ENCODE results near the gene CORO2B.

CORO2B gene

DNA sequence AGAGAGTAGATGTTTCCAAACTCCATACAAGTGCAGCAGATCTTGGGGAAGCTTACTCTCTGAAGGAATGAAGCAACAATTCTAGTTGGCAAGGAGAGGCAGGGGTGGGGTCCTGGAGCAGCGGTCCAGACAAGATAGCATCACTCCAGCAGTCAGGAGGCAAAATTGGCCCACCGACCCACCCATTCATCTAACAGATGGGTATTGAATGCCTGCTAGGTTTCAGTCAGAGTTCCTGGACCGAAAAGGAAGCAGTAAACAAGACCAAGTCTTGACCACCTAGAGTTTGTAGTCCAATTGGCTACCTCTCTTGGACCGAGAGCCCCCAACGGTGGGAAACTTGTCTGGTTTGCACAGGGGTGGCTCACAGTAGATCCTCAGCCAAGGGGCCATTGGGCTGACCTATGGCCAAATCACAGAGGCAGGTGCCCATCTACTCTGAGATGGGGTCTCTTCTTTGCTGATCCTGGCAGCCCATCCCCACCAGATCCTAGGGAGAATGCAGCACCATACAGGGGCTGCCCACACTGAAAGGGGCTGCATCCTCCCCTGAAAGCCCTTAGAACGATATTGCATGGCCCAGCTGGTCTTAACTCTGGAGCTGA lies 74.3 kb downstream of the CORO2B start:
- no peak for DNase-seq

DNA sequence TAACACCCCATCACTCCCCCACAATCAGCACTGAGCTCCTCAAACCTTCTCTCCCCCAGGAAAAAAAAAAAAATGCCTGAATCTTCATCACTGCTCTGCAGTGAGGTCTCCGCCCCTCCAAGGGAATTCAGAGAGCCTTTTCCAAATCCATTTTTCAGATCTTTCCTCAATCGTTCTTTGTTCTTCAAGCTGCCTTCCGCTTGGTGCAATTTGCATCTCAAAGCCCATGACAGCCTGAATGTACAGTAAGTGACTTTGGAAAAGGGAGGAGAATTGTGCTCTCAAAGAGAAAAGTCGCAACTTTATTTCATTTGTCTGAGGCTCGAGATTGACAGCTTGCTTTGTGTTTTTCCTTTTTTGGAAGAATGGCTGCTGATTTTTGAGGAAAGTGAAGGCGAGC lies 75.0 kb downstream of the CORO2B start:
- no peak for DNase-seq

DNA sequence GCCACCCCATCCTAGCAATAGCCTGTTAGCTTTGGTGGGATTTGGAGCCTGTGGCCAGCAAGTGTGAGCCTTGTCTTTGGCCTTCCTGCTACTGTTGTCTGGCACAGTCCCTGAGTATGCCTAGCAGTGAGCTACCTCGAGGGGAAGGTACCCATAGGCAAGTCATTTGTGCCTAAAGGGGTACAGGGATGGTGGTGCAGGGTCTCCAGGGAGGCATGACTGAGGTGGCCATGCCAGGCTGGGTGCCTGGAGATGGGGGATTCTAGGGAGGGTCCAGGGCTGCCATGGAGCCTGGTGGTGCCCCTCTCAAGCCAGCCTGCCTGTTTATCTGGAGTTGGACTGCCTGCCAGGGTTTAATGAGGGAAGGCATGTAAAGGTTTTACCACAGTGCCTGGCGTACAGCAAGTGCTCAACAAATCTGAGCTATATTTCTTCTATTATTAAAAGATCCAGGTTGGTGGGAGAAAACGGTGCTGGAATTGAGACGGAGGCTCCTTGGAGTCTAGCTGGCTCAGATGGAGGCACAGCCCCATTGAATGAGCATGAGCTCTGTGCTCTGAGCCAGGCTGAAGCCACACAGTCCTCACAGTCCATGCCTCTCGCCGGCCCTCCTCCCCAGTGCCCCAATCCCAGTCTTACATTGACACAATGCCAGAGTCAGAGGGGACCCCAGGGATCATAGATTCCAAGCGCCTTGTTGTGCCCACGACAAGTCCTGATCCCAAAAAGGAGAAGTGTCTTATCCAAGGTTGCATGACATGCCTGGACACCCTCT lies 76.2 kb downstream of the CORO2B start:
- DNase-seq, result no peak

DNA sequence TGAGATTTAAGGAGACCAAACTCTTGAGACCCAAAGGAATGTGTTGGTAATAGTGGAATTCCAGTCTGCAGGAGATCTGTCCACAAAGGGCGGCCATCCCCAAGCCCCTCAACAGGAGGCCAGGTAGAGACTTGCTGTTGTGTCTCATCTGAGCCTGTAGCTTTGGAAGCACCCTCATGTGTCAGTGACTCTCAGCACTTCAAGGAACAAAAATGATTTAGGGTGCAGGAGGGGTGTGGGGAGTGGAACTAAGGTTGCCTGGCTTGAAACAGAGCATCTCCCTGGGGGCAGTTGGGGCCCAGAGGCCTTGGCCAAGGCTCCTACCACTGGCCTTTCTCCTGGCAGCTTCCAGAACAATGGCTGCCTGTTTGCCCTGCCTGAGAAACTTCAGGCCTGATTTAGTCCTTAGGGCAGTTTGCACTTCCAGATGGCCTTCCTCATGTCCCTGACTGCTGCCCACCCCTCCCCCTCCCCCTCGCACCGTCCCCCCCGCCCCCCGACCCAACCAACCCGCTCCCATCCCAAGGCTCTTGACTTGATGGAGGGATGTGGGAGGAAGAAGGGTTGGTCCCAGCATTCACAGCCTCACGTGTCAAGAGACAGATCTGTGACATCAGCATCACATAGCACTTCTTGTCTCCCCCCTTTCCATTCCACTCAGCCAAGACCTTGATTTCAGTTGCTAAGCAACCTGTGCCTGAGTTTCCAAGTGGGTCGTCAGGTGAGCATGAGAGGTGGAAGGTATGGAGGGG lies 77.1 kb downstream of the CORO2B start:
- no peak for DNase-seq

DNA sequence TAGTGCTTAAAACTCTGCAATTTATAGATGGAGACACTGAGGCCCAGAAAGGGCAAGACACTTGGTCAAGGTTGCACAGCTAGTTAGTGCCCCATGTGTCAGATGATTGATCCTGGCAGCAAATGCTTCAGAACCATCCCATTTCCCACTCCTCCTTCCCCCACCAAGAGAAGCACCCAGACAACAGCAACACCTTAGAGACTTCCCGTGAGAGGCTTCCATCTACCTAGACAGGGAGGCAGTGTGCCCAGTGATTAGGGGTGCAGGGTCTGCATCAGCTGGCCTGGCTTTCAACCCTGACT lies 77.6 kb downstream of the CORO2B start:
- no peak for DNase-seq

- no peak for DNase-seq
Measured at GRCh38 chr15:68658151-68658550, 79.4 kb downstream of the CORO2B start.

GRCh38 chr15:68658641-68659358 lies 80.0 kb downstream of the CORO2B start:
- no peak for DNase-seq

GRCh38 chr15:68663526-68663925 lies 84.7 kb downstream of the CORO2B start:
- DNase-seq, result no peak

DNA sequence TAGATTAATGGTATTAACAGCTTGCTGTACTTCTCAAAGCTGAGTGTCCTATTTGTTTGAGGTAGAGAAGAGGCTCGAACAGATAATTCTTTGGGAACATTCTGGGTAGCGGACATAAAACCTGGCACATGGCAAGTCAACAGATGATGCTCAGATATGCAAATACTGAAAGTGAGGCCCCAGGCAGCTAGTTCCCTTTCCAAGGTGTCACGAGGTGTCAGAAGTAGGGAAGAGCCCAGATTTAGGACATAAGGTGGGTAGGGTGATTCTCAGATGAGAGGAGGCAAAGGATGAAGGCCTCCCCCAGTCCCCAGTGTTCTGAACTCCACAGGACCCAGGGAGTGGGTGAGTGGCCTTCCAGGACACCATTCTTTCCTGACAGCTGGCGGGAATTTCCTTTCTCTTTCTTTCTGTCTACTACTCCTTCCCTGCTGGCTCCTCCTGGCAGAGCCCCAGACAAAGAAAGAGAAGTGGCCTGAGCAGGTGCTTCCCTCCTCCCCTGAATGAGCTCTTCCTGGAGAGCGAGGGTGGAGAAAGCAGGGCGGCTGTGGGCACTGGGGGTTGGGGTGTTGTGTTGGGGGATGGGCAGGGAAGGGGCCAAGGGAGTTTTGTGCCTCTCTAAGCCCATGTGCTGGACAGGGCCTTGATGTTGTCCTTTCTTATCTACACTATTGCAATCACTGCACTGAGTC lies 87.5 kb downstream of the CORO2B start:
- DNase-seq, result no peak

DNA sequence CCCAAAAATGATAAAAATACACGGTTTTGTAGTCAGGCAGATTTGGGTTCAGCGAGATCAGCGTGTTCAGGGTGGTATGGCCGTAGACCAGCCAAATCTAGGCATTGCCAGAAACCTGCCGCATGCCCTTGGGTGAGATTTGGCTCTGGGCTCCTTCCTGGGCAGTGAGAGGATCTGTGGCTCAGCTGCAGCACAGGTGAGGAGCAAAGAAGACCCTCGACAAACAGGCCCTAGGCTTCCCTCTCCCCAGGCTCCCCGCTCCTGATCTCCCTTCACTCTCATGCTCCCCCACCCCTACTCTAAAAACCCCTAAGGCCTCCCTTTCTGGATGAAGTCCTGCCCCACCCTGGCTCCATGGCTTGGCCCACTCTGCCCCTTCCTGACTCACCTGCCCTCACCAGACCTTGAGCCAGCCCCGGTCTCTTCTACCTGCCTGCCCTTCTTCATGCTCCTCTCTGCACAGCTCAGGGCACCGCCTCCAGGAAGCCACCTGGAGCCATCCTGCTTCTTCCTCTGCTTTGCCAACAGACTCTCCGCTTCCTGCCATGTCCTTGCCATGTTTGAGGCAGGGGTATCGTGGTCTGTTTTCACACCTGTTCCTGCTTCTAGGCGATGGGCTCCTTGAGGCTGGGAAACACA lies 88.1 kb downstream of the CORO2B start:
- no peak for DNase-seq

- no peak for DNase-seq
Measured at GRCh38 chr15:68667800-68668625, 89.2 kb downstream of the CORO2B start.

GRCh38 chr15:68668926-68669600 lies 90.3 kb downstream of the CORO2B start:
- DNase-seq, result no peak

GRCh38 chr15:68672251-68672650 lies 93.5 kb downstream of the CORO2B start:
- DNase-seq, result no peak

DNA sequence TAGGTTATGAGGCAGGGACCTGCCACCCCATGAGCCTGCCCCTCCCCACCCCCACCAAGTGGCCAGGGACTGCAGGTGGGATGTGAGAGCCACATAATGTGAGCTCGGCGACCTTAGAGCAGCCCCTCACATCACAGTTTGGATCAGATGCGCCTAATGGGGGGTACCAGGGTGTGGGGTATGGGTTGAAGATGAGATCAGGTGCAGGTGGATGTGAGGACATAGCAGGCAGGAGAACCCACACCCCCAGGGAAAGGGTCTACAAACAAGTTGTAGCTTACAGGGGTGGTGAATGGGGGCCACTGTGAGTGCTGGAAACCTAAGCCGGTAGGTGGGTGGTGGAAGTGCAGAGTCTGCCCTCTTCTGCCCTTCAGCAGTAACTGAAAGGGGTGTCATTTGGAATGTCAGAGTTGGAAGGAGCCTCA lies 94.0 kb downstream of the CORO2B start:
- DNase-seq, result no peak

GRCh38 chr15:68674975-68675374 lies 96.2 kb downstream of the CORO2B start:
- DNase-seq, result no peak

- DNase-seq, result no peak
Measured at GRCh38 chr15:68676011-68676605, 97.3 kb downstream of the CORO2B start.

GRCh38 chr15:68676926-68677325 lies 98.1 kb downstream of the CORO2B start:
- no peak for DNase-seq

- DNase-seq, result no peak
Measured at GRCh38 chr15:68677996-68678395, 99.2 kb downstream of the CORO2B start.

GRCh38 chr15:68678746-68679145 lies 100.0 kb downstream of the CORO2B start:
- no peak for DNase-seq

DNA sequence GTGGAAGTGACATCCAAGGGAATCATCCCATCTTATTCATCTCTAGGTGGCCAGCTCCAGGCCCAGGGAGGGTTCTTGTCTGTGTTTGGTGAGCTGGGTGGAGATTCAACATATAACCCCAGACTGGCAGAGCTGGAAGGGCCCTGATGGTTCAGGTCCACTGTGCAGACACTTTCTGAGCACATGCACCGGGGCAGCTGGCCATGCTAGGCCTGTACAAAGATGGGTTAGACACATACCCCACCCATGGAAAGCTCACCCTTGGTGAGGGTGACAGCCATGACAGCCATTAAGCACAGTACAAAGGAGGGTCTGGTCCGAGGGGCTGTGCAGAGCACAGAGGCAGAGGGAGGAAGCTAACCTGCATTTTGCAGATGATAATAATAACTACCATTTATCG lies 100.4 kb downstream of the CORO2B start:
- DNase-seq, result no peak

All from cortex of kidney (tissue), 1 donor.